HG02798 (cell line): ENCODE data around the gene SUCLG2.

Experiments used
- ATAC-seq: cut with Tn5 transposase; IDR thresholded peaks from one replicate; pipeline ENCODE4 v1.9.1; 2021; ENCODE audit warnings: mild to moderate bottlenecking; ENCODE audit not compliant: unreplicated experiment, poor library complexity

SUCLG2 gene

GRCh38 chr3:67653425-67654098, 850 bp downstream of the SUCLG2 start:
- peak; percentile 20 for ATAC-seq

- ATAC-seq, result no peak
Observed at GRCh38 chr3:67650084-67650483, 4.3 kb downstream of the SUCLG2 start.

GRCh38 chr3:67649681-67650080, 4.7 kb downstream of the SUCLG2 start:
- ATAC-seq, result no peak

DNA sequence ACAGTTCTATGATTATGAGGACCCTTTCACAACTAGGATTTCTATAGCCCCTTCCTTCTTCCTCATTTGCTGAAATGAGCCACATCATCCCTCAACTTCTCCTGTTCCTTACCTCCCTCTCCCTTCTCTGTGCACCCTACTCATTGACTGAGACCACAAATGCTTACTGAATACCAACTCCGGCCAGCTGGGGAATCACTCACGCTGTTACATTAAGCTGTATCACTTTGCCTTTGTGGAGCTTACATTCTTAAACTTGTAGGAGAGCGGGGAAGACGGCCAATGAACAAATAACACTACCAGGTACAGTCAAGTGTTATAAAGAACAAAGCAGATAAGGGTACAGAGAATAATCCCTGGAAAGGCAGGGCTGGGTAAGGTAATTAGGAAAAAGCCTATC, 5.7 kb downstream of the SUCLG2 start:
- no peak for ATAC-seq

DNA sequence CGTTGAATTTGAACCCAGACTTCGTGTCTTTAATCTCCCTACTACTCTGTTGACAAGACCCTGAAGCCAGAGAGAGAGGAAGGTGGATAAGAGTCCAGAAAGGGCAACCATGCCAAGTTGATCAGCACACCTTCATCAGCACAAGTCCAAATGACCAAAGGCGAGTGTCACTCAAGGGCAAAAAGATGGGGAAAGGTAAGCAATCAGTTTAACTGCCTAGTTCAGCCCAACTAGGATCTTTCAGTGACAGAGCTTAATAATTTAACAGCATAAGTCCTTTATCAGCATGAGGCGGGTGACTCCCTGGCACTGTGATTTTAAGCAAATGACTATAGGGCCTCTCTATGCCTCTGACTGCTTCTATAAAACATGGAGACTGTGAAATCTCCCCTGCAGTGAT, 6.2 kb downstream of the SUCLG2 start:
- no peak for ATAC-seq

DNA sequence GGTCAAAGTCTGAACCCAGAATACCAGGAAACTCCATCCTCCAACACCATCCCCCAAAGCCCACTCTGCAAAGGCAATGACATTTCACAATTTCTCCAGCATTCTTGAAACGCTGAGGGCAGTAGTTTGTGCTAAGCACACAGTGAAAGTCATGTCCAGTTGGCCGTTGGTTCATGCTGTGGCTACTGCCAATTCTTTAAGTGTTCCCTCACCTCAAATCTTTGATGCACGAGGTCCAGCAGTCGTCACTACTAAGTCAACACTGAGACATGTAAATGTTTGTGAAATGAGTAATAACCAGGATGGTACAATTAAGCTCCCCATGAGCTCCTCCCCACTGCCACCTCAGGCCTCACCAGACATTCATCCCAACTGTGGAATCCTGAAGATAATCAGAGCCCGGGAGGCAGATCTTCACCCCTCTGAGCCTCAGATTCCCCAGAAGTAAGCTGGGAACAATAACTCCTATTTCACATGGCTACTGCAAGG, 7.0 kb downstream of the SUCLG2 start:
- no peak for ATAC-seq

- ATAC-seq, result no peak
Observed at GRCh38 chr3:67646586-67647234, 7.7 kb downstream of the SUCLG2 start.

- no peak for ATAC-seq
Observed at GRCh38 chr3:67644827-67645226, 9.6 kb downstream of the SUCLG2 start.

- ATAC-seq, result no peak
Observed at GRCh38 chr3:67642734-67643133, 11.7 kb downstream of the SUCLG2 start.

- no peak for ATAC-seq
Observed at GRCh38 chr3:67642190-67642589, 12.2 kb downstream of the SUCLG2 start.

- no peak for ATAC-seq
Observed at GRCh38 chr3:67641451-67641850, 13.0 kb downstream of the SUCLG2 start.

GRCh38 chr3:67640023-67640660, 14.3 kb downstream of the SUCLG2 start:
- ATAC-seq, result no peak

DNA sequence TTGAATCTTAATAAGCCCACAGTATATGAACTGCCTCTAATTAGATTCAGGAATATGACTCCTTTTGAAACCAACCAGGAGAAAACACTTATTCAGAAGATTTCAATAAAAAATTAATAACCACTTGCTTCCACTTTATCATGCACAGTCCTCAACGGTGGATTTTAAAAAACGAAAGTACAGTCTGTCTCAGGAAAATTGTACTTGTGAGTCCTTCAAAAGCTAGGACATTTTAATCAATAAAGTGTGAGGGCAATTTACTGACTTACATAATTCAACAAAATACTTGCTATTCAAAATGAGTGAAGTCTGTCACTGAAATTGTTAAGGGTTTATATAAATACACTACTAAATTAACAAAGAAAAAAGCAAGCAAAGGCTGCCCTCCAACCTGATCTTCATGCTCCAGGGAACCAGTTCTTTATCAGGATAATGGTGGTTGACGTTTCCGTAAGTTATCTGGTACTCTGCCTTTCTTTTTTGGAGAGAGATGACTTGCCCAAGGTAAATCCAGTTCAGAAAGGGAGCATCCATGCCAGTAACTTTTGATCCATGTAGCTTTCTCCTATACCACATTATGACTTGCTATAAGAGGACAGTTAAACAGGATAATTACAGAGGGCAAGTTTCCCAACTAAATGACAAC, 17.0 kb downstream of the SUCLG2 start:
- no peak for ATAC-seq

DNA sequence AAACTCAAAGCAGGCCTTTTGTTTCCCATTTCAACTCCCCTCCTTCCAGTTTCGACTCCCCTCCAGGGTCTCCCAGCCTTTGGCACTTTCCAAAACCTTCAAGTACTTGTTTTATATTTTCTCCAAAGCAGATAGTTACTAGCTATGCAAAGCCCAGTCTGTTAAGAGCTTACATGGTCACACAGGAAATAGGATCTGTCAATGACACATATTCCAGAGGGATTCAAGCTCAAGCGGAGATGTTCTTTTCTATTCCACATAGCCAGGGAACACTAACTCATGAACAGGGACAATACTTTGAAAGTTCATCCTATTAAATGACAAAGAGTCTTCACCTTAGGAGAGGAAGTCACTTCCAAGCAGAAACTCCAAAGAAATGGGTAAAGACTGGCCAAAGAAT, 18.6 kb downstream of the SUCLG2 start:
- ATAC-seq, result no peak

DNA sequence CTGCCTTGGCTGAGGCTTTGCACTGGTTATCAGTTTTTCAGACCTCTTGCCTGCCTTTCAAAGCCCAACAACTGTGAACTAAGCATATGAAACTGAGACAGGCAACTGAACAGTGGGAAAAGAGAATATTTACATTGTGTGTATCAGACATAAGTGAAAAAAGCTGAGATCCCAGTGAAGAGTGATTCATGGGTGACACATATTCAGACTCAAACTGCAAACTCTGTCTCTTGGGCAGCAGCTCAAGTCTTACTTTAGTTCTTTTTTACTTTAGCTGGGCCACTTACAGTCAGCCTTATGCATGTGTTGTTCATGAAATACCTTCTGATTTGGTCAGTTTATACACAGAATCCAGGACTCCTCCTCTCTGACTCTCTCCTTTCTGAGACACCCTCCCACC, 19.2 kb downstream of the SUCLG2 start:
- no peak for ATAC-seq

GRCh38 chr3:67630666-67631362, 23.6 kb downstream of the SUCLG2 start:
- no peak for ATAC-seq

- ATAC-seq, result no peak
Observed at GRCh38 chr3:67624687-67625086, 29.7 kb downstream of the SUCLG2 start.

GRCh38 chr3:67624078-67624477, 30.3 kb downstream of the SUCLG2 start:
- ATAC-seq, result no peak

- no peak for ATAC-seq
Observed at GRCh38 chr3:67622652-67623051, 31.8 kb downstream of the SUCLG2 start.

GRCh38 chr3:67620869-67621268, 33.5 kb downstream of the SUCLG2 start:
- ATAC-seq, result no peak
